GM19397 (cell line): Measurements from ENCODE around the gene ESRRB.

Source experiments
- ATAC-seq: cut with Tn5 transposase; IDR thresholded peaks from one replicate; pipeline ENCODE4 v1.9.1; 2021; ENCODE audit warnings: mild to moderate bottlenecking, moderate library complexity; ENCODE audit not compliant: unreplicated experiment

ESRRB gene

DNA sequence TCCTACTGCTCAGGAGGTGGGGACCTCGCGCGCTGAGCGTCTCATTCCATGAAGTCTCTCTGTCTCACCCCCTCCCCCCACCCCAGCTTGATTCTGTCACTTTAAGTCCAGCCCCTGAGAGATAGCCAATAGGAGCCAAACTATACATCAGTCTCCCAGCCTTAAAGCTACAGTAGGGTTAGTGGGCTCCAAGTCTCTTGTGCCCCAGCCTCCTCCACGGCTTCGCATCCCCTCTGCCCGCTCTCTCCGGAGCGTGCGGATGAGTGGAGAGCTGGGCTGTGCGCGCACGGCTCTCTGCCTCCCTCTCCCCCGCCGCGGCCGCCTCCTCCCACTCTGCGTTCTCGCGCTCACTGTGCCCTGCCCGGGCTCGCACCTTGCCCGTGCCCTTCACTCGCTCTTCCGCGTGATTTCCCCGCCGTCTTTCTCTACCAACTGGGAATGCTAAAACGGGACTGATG, at the start of gene ESRRB:
TSS of gene ESRRB (plus strand) at position 191 of the 458 bp plus-strand sequence. CDS start at position 456, 265 bp downstream.
- no peak for ATAC-seq

DNA sequence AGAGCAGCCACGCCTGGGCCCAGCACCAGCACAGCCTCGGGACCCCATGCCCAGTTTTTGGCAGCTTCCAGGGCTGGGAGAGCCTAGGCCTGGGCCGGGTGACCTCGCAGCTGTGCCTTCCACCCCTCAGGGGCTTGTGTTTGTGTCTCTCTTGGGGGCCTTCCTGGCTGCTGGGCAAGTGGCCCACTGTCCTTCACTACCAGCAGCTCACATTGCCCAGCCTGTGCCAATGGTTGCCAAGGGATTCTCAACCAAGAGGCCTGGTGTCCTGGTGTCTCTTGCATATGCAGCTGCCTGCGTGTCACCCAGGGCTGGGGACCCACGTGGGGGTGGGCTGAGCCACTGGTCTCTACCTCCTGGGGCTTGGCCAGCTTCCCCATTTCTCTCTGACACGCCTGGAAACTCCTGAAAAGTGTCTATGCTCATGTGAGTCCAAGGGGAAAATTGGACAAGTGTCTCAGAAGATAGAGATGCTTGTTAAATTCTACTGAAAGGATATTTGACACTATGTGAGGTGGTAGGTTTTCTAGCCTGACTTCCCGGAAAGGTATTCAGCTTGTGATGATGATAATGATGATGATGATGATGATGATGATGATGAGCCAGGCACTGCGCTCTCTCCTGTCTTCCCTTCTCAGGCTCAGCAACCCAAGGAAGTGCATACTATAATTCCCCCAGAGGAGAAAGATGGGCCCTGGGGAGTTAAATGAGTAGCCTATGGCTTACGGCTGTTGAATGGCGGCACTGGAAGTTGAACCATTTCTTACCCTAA, 48.8 kb upstream of the ESRRB start:
- ATAC-seq: no peak

DNA sequence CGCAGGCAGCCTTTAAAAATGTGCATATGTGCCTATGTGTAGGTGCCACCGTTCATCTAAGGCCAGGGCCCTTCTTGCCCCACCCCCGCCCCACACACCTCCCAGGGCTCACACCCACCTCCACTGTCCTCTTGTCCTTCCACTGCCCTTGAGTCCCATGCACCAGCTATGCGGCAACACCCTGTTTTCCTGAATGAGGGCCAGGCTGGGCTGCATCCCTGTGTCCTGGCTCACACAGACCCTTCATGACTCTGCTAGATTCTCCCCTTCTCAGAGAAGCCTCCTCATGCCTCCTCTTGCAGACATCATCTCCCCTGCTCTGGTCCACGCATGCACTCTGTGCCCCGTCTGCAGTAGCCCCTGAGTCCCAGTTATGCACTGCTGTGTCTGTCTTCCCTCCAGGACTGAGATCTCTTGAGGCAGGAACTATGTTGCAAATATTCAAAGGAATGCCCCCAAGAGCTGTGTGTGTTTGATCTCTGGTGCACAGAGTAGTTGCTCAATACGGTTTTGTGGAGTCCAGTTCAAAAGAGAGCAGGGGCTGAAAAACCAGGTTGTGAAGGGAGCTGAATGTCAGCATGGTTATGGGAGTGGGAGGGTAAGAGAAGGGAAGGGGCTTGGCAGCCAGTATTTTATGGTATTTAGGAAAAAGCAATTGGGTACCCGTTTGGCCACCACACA, 47.3 kb upstream of the ESRRB start:
- ATAC-seq: no peak

DNA sequence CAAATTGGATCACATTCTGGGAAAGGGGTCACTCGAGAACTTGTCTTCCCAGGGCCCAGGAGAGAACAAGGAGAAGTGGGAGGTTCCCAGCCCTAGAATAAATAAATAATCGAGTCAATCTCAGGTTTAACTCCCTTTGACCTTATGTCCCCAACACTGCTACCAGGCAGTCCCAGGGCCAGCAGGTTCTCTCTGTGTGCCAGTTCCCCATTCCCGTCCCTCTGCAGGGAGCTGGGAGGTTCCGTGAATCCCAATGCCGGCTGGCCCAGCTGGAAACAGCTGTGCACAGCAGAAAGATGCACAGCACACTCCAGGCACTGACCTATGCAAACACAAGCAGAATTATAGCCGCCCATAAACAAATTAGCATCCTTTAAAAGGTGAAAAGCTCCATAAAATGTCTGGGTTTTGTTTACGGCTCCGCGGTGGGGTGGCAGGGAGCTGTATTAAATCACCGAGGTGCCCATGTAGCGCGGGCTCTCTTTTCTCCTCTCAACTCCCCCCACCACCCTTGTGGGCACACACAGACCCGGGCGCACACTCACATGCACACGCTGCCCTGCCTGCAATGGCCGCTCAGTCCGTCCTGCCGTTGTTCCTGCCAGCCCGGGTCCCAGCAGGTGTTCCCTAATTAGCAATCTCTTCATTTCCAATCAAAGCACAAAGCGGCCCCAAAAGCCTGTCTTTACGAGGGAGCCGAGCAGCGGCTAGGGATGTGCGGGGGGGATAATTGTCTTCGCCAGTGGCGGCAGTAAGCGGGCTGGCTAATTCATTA, 46.6 kb upstream of the ESRRB start:
- ATAC-seq: no peak

DNA sequence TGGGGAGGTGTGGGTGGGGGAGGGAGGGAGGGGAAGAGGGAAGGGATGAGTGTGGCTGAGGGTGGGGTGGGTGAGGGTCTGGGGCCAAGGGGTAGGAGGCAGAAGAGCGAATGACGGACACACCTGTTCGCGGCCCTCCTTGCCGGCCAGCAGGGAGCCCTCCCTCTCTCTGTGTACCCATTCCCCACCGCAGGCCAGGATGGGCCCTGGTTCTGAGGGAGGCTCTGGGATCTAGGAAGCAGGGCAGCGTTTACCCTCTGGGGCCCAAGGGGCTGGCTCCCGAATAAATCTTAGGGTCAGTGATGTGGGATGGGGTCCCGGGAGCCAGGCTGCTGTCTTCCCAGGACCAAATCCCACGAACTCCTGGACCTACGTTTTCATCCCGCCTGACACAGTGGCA, 46.0 kb upstream of the ESRRB start:
- no peak for ATAC-seq

DNA sequence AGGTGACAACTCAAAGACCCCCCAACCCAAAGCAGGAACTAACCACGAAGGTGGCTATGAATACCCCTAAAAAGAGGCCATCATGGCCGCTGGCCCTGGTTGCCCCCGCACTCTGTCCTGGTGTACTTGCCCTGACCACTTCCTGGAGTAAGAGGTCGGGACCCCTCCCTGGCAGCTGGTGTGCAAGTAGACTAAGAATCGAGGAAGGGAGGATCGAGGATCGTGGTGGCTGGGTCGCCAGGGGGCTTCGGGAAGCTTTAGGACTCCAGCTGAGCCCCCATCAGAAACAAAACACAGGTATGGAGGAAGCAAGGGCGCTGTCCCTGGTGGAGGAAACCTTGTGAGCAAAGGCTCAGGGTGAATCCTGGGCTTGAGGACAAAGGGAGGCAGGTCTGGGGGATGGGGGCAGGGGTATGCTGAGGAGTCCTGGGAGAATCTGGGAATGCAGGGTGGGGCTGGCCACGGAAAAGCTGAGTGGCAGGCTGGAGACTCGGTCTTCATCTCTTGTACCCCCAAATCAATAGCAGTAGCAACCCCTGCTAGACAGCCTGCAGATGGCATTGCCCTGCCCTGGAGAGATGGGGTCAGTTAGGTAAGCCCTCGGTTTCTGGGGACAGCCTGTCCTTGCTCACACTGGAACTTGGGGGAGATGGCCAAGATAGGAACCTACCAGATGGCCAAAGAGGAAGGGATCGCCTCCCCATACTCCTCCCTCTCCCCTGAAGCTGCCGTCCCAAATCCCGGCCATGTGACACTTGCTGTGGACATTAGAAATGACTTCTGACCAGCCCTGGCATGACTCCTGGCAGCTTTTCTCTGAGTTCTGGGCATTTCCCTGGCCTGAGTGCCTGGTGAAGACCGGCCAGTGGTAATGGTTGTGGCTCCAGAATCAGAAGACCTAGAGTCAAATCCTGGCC, 45.3 kb upstream of the ESRRB start:
- ATAC-seq: no peak

DNA sequence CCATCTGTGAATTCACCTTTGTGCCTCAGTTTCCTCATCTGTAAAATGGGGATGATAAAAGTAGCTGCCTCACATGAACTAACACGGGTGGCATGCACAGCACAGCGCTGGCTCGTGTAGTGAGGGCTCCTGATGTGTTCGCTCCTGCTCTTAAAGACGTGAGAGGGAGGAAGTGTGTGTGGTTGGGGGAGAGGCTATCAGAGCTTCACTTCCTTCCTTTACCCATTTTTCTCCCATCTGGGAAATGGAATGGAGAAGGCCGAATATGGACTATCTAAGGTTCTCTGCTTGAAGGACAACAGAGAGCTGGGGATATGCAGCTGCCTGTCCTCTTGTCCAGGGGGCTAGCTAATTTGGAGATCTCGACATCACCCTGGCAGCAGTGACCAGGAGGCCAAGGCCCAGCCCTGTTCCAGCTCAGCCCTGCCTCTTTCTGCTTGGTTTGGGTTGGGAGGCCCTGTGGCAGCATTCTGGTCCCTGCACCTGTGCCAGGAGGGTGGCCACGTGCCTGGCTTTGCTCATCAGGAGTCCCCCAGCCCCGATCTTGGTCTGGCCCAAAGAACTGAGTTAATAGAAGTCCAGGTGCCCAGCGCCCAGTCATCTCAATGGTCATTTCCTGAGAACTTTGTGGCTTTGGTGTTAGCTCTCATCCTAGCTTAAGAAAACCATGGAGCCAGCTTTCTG, 44.5 kb upstream of the ESRRB start:
- no peak for ATAC-seq

DNA sequence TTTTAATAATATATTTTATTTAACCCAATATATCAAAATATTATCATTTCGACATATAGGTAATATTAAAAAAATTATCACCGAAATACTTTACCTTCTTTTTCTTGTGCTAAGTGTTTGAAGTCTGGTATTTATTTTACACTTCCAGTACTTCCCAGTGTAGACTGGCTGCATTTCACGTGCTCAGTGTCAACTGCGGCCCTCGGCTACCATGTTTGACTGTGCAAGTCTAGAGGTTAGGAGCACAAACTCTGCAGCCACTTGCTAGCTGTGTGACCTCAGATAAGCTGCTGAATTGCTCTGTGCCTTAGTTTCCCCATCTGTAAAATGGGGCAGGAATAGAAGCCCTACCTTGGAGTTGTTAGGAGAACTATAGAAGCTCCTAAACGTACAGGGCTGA, 42.3 kb upstream of the ESRRB start:
- ATAC-seq: no peak

DNA sequence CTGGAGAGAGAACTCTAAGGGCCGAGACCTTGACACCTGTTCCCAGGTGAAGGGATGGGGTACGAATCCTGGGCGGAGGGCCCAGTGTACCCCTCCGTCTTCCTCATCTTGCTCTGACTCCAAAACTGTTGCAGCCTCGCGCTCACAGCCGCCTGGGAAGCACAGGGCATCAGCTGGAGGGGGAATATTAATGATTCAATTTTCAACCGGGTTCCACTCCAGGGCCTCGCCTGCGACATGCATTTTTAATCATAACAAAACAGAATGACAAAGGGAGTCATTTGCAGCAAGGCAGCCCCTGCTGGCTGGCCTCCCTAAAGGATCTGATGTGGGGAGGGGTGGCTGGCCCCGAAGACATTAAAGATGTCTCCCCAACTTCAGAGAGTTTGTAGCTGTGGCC, 41.6 kb upstream of the ESRRB start:
- ATAC-seq: no peak

DNA sequence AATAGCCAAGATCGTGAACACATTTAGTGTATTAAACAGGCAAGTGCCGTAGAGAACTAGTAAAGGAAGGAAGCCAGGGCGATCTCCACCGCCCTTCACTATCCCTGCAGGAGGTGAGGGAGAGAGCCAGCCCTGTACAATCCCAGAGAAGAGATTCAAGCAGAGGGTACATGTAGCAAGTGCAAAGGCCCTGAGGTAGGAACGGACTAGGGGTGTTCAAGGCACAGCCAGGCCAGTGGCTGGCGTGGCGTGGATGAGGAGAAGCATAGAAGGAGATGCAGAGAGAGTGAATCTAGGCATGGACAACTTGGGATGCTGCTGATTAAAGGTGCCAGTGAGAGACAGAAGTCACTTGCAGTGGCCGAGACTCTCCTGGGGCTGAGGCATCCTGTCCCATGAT, 39.1 kb upstream of the ESRRB start:
- no peak for ATAC-seq

DNA sequence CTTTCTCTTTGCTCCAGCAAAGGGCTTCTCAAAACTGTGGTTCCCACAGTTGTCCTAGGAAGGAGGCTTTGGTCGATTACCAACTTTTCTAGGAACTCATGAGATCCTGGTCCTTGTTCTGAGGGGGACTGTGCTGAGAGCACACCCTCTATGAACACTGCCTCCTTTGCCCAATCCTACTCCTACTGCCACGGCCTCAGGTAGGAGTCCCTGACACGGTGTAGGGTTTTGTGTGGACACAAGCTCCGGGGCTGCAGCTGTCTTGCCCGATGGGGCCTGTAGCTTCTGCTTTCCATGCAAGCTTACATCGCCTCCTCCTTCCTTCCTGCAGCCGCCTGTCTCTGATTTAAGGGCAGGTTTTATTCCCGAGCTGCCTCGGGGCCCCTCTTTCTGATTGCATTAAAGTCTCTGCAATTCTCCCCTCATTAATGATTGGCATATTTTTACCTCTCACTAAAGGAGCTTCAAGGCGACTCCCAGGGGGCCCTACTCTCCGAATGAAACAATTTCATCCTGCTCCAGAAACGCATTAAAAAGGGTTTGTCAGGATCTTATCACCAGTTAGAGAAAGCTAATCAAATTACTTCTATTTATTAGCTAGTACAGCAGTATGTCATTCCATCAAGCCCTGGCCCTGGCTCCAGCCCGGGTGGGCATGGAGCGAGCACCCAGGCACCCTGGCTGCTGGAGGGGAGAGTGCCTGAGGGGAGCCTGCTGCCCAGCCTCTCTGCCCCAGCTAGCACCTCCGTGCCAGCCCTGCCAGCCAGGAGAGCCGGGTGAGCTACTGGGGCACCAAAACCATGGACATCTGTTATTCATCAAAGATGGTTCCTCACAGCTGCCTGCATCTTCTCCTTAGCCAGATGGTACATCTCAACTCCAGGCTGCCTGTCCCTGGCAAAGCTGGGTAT, 38.0 kb upstream of the ESRRB start:
- no peak for ATAC-seq

DNA sequence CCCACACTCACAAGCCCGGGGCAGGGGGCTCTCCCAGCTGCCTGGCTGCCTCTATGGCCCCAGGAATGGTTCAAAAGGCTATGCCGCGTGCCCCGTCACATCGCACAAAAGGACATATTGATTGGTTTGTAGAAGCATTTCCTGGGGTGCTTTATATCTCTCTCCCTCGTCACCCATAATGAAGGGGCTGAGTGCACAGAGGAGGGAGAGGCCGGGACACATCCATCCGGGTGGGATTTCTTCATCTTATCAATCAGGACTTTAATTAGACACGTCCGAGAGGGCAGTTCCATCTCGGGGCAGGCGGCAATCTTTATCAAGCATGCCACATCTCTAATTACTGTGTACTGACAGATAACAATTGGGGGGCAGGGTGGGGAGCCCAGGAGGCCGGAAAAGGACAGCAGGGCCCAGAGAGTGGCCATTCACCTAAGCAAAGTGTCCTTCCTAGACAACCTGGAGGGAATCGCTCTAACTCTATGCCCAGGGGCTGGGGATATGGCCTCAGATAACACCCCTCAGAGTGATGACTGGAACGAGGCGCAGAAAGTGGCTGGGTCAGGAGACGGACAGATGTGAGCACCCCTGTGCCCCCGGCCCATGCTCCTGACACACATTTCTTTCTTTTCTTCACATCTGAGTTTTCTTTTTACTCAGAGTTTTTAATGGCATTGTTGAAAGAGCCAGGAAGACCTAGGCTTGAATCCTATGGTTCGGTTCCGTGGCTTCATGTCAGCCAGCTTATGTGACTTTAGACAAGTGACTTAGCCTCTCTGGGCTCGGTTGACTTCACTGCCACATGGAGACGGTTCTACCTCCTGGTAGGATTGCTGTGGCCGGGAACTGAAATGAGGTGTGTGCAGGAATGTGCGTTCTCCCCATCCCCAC, 36.0 kb upstream of the ESRRB start:
- ATAC-seq: no peak

DNA sequence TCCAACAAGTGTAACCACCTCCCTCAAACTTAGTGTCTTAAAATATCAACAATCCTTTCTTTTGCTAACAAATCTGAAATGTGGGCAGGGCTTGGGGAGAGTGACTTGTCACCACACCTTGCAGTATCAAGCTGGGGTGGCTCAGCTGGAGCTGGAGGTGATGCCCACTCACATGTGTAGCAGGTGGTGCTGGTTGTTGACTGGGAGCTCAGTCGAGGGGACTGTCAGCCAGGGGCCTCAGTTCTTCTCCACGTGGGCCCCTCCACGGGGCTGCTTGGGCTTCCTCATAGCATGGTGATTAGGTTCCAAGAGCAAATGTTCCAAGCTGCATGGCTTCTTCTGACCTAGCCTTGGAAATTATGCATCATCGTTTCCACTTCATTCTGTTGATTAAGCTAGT, 32.6 kb upstream of the ESRRB start:
- no peak for ATAC-seq

DNA sequence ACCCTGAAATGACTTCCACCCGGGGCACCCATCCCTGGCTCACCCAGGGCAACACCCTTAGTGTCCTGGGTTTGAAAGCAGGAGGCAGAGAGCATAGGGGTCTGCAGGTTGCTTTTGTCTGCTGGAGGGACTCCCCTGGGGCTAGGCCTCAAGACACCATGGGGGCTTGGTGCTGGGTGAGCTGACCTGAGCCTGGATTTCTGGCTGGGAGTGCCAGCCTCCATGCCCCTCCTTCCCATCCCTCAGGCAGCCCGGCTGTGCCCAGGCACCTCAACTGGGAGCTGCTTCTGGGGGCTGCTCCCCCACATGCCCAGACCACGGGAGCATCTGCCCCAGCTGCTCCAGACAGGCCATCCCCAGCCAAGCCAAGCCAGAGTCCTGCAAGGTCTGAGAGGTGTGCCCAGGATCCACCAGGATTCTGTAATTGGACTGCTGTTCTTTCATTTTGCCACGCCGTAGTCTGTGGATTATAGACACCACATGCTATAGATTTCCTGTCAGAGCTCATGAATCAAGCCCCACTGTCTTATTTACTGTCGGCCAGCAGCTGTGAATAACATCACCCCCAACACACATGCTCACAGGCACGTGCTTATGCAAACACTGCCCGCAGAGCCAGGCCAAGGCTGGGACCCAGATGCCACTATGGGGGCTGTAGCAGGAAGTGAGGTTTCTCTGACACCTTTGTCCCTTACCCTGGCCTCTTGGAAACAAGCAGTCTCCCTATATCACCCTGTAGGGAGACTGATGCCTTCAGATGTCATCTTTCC, 29.4 kb upstream of the ESRRB start:
- no peak for ATAC-seq

DNA sequence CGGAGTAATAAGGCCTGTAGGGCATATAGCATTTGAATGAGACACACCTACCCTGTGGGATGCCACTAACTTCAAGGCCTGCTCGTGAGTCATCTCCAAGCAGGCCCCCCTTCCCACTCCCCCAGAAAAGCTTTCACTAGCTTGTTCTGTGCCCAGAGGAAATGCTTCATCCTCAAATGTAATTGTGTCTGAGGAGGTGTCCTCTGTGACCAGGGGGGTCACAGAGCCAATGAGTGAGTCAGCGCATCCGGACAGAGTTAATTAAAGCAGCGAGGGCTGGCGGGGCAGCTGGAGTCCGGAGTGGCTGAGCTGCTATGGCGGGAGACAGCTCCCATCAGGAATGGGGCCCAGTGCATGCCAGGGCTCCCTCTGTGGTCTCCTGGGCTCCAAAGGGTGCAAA, 27.0 kb upstream of the ESRRB start:
- ATAC-seq: no peak

DNA sequence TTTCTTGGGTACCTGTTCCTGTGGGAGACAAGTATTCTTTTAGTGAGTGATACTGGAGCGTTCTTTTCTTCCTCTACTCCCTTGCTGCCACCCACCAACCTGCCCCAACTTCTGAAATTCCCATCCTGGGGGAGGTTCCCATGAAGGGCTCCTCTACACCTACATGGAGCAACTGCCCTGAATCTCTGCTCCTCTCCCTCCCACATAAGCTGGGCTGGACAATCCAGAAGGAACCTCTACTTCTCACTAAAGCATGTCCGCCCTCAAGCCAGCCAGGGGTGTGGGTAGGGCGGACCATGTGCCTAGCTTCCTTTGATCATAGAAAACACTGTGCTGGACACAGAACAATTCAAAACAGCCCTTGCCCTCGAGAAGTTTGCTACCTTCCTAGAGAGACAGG, 25.9 kb upstream of the ESRRB start:
- ATAC-seq: no peak

DNA sequence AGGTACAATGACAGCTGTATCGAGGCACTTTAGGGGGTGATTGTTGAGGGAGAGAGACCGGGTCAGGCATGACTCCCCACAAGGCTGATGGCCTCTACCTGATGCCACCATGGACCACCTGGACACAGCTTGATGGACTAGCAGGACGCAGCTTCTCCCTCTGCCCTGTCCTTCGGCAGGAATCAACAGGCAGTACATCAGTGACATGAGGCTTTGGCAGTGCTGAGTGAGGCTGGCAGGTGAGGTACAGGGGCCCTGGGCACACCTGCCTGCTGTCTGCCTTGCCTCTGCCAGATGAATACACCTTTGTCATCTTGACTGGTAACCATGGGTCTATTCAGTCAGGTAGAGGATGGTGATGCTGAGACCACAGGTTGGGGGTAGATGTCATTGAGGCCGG, 25.3 kb upstream of the ESRRB start:
- ATAC-seq: no peak
